GM23338 (cell line): ENCODE data around the gene TAOK3. TPM values are rescaled to one million over a fixed set of nuclear protein-coding genes. Genes with fewer than 3 reads are reported as not detected.

ENCODE experiments used
- ATAC-seq: fragments of 200-7000 bp; cut with Tn5 transposase; 3 replicates; pipeline ENCODE4 v1.9.1; 2020
- DNase-seq: peaks from one replicate; pipeline ENCODE4 v3.0.0-alpha.2; 2015; ENCODE audit warnings: low spot score
- H2AFZ ChIP-seq: fragments of 200-600 bp; sonication (generic); 2 replicates; pipeline ENCODE4 v1.8.0; 2016; ENCODE audit warnings: antibody characterized with exemption, mild to moderate bottlenecking, moderate library complexity
- H3F3A ChIP-seq: fragments of 200-600 bp; sonication (generic); replicated peaks from 2 replicates; pipeline ENCODE4 v1.8.0; 2017; ENCODE audit warnings: antibody characterized with exemption, mixed run types, low read depth
- H3K27ac ChIP-seq: fragments of 200-600 bp; sonication (generic); 2 replicates; pipeline ENCODE4 v1.6.1; 2016; ENCODE audit warnings: low read depth
- H3K27me3 ChIP-seq: fragments of 200-600 bp; sonication (generic); 2 replicates; pipeline ENCODE4 v1.8.0; 2016; ENCODE audit warnings: mild to moderate bottlenecking, mixed run types, moderate library complexity; ENCODE audit not compliant: insufficient read depth
- H3K36me3 ChIP-seq: fragments of 200-600 bp; sonication (generic); 2 replicates; pipeline ENCODE4 v1.8.0; 2016; ENCODE audit warnings: mild to moderate bottlenecking; ENCODE audit not compliant: insufficient read depth
- H3K4me1 ChIP-seq: fragments of 200-600 bp; sonication (generic); 2 replicates; pipeline ENCODE4 v1.8.0; 2016; ENCODE audit warnings: mild to moderate bottlenecking, moderate library complexity; ENCODE audit not compliant: insufficient read depth
- H3K4me2 ChIP-seq: fragments of 200-600 bp; sonication (generic); 2 replicates; pipeline ENCODE4 v1.7.1; 2017; ENCODE audit warnings: mixed run types
- H3K4me3 ChIP-seq: fragments of 200-600 bp; sonication (generic); 2 replicates; pipeline ENCODE4 v1.6.1; 2016; ENCODE audit warnings: mixed run types
- H3K79me2 ChIP-seq: fragments of 200-600 bp; sonication (generic); replicated peaks from 2 replicates; pipeline ENCODE4 v1.8.0; 2017; ENCODE audit warnings: mild to moderate bottlenecking; ENCODE audit not compliant: insufficient read depth
- H3K9me2 ChIP-seq: fragments of 200-600 bp; sonication (generic); 2 replicates; pipeline ENCODE4 v1.8.0; 2017; ENCODE audit not compliant: insufficient read depth
- H4K20me1 ChIP-seq: fragments of 200-600 bp; sonication (generic); replicated peaks from 2 replicates; pipeline ENCODE4 v1.8.0; 2017; ENCODE audit warnings: mild to moderate bottlenecking; ENCODE audit not compliant: insufficient read depth
- H3K27ac Mint-ChIP-seq: 2 replicates; pipeline ENCODE4 v1.8.0; 2020; ENCODE audit warnings: inconsistent platforms, mild to moderate bottlenecking, moderate library complexity, mixed read lengths
- H3K27me3 Mint-ChIP-seq: 3 replicates; pipeline ENCODE4 v1.8.0; 2022; ENCODE audit warnings: low read depth, mild to moderate bottlenecking, moderate library complexity, mixed read lengths, inconsistent platforms; ENCODE audit not compliant: insufficient read depth, poor library complexity
- H3K36me3 Mint-ChIP-seq: 3 replicates; pipeline ENCODE4 v1.8.0; 2021; ENCODE audit warnings: low read depth, mild to moderate bottlenecking, inconsistent platforms, moderate library complexity, mixed read lengths
- H3K4me1 Mint-ChIP-seq: 3 replicates; pipeline ENCODE4 v1.8.0; 2020; ENCODE audit warnings: mild to moderate bottlenecking, inconsistent platforms, mixed read lengths
- H3K4me3 Mint-ChIP-seq: 3 replicates; pipeline ENCODE4 v1.8.0; 2021; ENCODE audit warnings: moderate library complexity, mild to moderate bottlenecking, inconsistent platforms, mixed read lengths
- H3K9me3 Mint-ChIP-seq: 3 replicates; pipeline ENCODE4 v1.8.0; 2020; ENCODE audit warnings: moderate library complexity, mild to moderate bottlenecking, inconsistent platforms, mixed read lengths
- CREB1 ChIP-seq: fragments of 250-450 bp; sonication (Bioruptor Pico); IDR thresholded peaks from 2 replicates; pipeline ENCODE4 v1.5.0; 2020; ENCODE audit warnings: low read depth, mild to moderate bottlenecking, moderate library complexity
- EZH2 ChIP-seq: fragments of 200-600 bp; sonication (generic); IDR thresholded peaks from one replicate; pipeline ENCODE4 v1.8.0; 2017; ENCODE audit warnings: antibody characterized with exemption, mild to moderate bottlenecking, low read depth; ENCODE audit not compliant: unreplicated experiment
- EZH2phosphoT487 ChIP-seq: fragments of 200-600 bp; sonication (generic); IDR thresholded peaks from one replicate; pipeline ENCODE4 v1.8.1; 2018; ENCODE audit warnings: antibody characterized with exemption; ENCODE audit not compliant: unreplicated experiment
- JUNB ChIP-seq: IDR thresholded peaks from one replicate; pipeline ENCODE4 v1.6.1; 2016; ENCODE audit warnings: antibody characterized with exemption; ENCODE audit not compliant: unreplicated experiment
- NANOG ChIP-seq: IDR thresholded peaks from 2 replicates; pipeline ENCODE4 v1.6.1; 2016; ENCODE audit warnings: antibody characterized with exemption, borderline replicate concordance
- POLR2AphosphoS5 ChIP-seq: IDR thresholded peaks from 2 replicates; pipeline ENCODE4 v1.6.1; 2016; ENCODE audit warnings: antibody characterized with exemption, low read depth
- STAT1 ChIP-seq: IDR thresholded peaks from one replicate; pipeline ENCODE4 v1.6.1; 2016; ENCODE audit warnings: antibody characterized with exemption; ENCODE audit not compliant: unreplicated experiment
- ZNF114 ChIP-seq: fragments of 250-450 bp; sonication (Bioruptor Pico); IDR thresholded peaks from 2 replicates; pipeline ENCODE4 v1.5.0; 2020; ENCODE audit warnings: mild to moderate bottlenecking, moderate library complexity
- ZNF331 ChIP-seq: fragments of 250-450 bp; sonication (Bioruptor Pico); IDR thresholded peaks from 2 replicates; pipeline ENCODE4 v1.5.0; 2020; ENCODE audit warnings: low read depth, mild to moderate bottlenecking, moderate library complexity
- polyA plus RNA-seq: library from polyadenylated mRNA; unstranded; fragments of >200 nt; fragmentation: Nextera tagmentation; extraction: Ambion mirVana; gene quantifications from 2 replicates; pipeline ENCODE4 v1.2.1, GENCODE V29; 2016
- total RNA-seq: library from RNA; depleted of rRNA; stranded (reverse); fragments of >200 nt; shearing (Covaris generic); gene quantifications from 2 replicates; pipeline ENCODE4 v1.2.3, GENCODE V29; 2014
- TF ChIP-seq, protein P1 (sequence below): IDR thresholded peaks from 2 replicates; pipeline ENCODE4 v1.6.1; 2016; ENCODE audit warnings: antibody characterized with exemption
- TF ChIP-seq, protein P2 (sequence below), 2 experiments: fragments of 200-600 bp in 1 of 2; sonication (generic) in 1 of 2; conservative IDR thresholded peaks; 2 replicates each; pipeline versions ENCODE4 v1.5.1 to v1.6.1; 2016 to 2017; ENCODE audit warnings: antibody characterized with exemption in 2 of 2, low read depth in 2 of 2, mild to moderate bottlenecking in 2 of 2, moderate library complexity in 1 of 2

The TAOK3 gene
- total and polyA plus RNA-seq, 2 experiments from 2014 or later: 7.6 to 20.4 TPM

DNA sequence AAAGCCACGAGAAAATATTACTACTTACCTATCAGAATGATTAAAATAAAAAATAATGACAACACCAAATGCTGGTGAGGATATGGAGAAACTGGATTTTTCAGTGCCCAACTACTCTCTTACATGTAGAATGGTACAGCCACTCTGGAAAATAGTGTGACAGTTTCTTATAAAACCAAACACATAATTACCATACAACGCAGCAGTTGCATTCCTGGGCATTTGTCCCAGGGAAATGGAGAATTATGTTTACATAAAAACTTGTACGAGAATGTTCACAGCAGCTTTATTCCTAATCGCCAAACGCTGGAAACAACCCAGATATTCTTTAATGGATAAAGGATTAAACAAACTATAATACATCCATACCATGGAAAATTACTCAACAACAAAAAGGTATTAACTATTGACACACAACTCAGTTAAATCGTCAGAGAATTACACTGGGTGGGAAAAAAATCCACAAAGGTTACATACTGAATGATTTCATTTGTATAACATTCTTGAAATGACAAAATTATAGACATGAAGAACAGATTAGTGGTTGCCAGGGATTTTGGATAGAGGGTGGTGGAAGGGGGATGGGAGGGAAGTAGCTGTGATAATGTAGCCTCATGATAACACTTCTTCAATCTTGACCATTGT, 35.4 kb downstream of the TAOK3 start (continued):
- TF ChIP-seq NANOG: no peak

DNA sequence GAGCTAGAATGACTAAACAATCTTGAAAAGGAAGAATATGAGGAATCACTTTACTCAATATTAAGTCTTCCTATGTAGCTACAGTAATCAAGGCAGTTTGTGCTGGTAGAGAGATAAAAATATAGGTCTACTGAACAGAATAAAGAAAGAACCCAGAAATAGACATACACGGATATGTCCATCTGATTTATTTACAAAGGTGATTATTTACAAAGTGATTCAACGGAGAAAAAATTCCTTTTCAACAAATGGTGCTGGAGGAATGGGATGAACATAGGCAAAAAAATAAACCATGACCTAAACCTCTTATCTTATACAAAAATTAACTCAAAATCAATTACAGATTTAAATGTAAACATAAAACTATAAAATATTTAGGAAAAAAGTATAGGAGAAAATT, 36.6 kb downstream of the TAOK3 start:
- no peak overlapping the region for H3K27ac Mint-ChIP-seq
- H3K9me3 Mint-ChIP-seq: no peaks in the 10 kb centered on the region
- H3K4me3 ChIP-seq: no peak overlapping the region
- no peaks in the 10 kb centered on the region for H3K36me3 Mint-ChIP-seq
- H4K20me1 ChIP-seq: no peaks in the 10 kb centered on the region
- H3K27me3 ChIP-seq: no peaks in the 10 kb centered on the region
- no peak overlapping the region for H3K4me3 Mint-ChIP-seq
- TF ChIP-seq, protein P1, sequence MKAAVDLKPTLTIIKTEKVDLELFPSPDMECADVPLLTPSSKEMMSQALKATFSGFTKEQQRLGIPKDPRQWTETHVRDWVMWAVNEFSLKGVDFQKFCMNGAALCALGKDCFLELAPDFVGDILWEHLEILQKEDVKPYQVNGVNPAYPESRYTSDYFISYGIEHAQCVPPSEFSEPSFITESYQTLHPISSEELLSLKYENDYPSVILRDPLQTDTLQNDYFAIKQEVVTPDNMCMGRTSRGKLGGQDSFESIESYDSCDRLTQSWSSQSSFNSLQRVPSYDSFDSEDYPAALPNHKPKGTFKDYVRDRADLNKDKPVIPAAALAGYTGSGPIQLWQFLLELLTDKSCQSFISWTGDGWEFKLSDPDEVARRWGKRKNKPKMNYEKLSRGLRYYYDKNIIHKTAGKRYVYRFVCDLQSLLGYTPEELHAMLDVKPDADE: no peak
- H3K4me1 Mint-ChIP-seq: peaks cover 4% of the 10 kb centered on the region; the same call in 2 of the 3 replicates
- H3K9me2 ChIP-seq: no peaks in the 10 kb centered on the region
- no peak overlapping the region for H3K4me2 ChIP-seq
- H3K27ac ChIP-seq: no peak overlapping the region
- DNase-seq (no peak), ATAC-seq (no peak)
- H3K79me2 ChIP-seq: no peaks in the 10 kb centered on the region; the same call in 1 of the 2 replicates
- H3K4me1 ChIP-seq: no peaks in the 10 kb centered on the region
- no peak overlapping the region for H2AFZ ChIP-seq
- no peaks in the 10 kb centered on the region for H3F3A ChIP-seq
- H3K27me3 Mint-ChIP-seq: peaks cover 2% of the 10 kb centered on the region
- H3K36me3 ChIP-seq: no peaks in the 10 kb centered on the region

DNA sequence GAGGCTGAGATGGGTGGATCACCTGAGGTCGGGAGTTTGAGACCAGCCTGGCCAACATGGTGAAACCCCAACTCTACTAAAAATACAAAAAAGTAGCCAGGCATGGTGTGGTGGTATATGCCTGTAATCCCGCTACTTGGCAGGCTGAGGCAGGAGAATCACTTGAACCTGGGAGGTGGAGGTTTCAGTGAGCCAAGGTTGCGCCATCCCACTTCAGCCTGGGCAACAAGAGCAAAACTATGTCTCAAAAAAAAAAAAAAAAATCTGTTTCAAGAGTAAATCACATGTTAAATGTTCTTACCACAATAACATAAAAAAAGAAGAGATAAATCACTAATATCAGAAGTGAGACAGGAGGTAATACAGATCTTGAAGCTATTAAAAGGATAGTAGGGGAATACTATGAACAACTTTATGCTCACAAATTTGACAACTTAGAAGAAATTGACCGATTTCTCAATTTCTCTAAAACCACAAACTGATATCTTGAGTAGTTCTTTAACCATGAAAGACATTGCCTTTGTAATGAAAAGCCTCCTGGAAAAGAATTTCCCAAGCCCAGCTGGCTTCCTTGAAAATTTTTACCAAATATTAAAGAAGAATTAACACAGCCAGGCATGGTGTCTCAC, 37.7 kb downstream of the TAOK3 start:
- peaks cover 4% of the 10 kb centered on the region; the same call in 2 of the 3 replicates for H3K4me1 Mint-ChIP-seq
- no peaks in the 10 kb centered on the region for H3K4me1 ChIP-seq
- H3K4me2 ChIP-seq: no peak overlapping the region

DNA sequence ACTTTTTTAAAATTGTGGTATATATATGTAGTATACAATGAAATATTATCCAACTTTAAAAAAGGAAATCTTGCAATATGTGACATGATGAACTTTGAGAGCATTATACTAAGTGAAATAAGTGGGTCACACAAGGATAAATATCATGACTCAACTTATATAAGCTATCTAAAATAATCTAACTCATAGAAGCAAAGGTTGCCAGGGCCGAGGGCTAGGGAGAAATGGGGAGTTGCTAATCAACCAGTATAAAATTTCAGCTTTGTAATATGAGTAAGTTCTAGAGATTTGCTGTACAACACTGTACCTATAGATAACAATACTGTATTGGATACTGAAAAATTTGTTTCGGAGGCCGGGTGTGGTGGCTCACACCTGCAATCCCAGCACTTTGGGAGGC, 38.5 kb downstream of the TAOK3 start:
- Histone ChIP-seq H3K79me2 (no peaks in the 10 kb centered on the region), H3F3A (no peaks in the 10 kb centered on the region), H3K4me3 (no peak overlapping the region), H3K27ac (no peak overlapping the region), H3K4me1 (no peaks in the 10 kb centered on the region), H3K4me2 (no peak overlapping the region), H2AFZ (no peak overlapping the region), H4K20me1 (no peaks in the 10 kb centered on the region), H3K9me2 (no peaks in the 10 kb centered on the region), H3K27me3 (no peaks in the 10 kb centered on the region), H3K36me3 (no peaks in the 10 kb centered on the region)
- ATAC-seq: no peak
- H3K27me3 Mint-ChIP-seq: peaks cover 2% of the 10 kb centered on the region
- H3K4me3 Mint-ChIP-seq: no peak overlapping the region
- H3K9me3 Mint-ChIP-seq: no peaks in the 10 kb centered on the region
- H3K27ac Mint-ChIP-seq: no peak overlapping the region
- no peak for DNase-seq
- peaks cover 4% of the 10 kb centered on the region; the same call in 2 of the 3 replicates for H3K4me1 Mint-ChIP-seq
- no peaks in the 10 kb centered on the region; the same call in 2 of the 3 replicates for H3K36me3 Mint-ChIP-seq
- TF ChIP-seq EZH2phosphoT487: no peak
- TF ChIP-seq ZNF331 (CRISPR knock-in tag): no peak
- TF ChIP-seq, protein P2, sequence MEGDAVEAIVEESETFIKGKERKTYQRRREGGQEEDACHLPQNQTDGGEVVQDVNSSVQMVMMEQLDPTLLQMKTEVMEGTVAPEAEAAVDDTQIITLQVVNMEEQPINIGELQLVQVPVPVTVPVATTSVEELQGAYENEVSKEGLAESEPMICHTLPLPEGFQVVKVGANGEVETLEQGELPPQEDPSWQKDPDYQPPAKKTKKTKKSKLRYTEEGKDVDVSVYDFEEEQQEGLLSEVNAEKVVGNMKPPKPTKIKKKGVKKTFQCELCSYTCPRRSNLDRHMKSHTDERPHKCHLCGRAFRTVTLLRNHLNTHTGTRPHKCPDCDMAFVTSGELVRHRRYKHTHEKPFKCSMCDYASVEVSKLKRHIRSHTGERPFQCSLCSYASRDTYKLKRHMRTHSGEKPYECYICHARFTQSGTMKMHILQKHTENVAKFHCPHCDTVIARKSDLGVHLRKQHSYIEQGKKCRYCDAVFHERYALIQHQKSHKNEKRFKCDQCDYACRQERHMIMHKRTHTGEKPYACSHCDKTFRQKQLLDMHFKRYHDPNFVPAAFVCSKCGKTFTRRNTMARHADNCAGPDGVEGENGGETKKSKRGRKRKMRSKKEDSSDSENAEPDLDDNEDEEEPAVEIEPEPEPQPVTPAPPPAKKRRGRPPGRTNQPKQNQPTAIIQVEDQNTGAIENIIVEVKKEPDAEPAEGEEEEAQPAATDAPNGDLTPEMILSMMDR (conservative IDR thresholded peaks at IDR 0.05; ENCODE audit: low read depth in 2 of 2): no peak
- no peak for TF ChIP-seq NANOG
- no peak for TF ChIP-seq JUNB
- no peak for TF ChIP-seq STAT1
- TF ChIP-seq POLR2AphosphoS5: no peak
- no peak for TF ChIP-seq ZNF114

More for the DNA sequence above, 37.7 kb downstream of the TAOK3 start:
- Mint-ChIP-seq H3K36me3 (no peaks in the 10 kb centered on the region; the same call in 2 of the 3 replicates), H3K27me3 (peaks cover 2% of the 10 kb centered on the region), H3K27ac (no peak overlapping the region), H3K4me3 (no peak overlapping the region), H3K9me3 (no peaks in the 10 kb centered on the region)
- no peak for DNase-seq
- no peaks in the 10 kb centered on the region for H3K9me2 ChIP-seq
- H4K20me1 ChIP-seq: no peaks in the 10 kb centered on the region
- no peak overlapping the region for H2AFZ ChIP-seq
- H3F3A ChIP-seq: no peaks in the 10 kb centered on the region
- H3K27me3 ChIP-seq: no peaks in the 10 kb centered on the region
- H3K79me2 ChIP-seq: no peaks in the 10 kb centered on the region; the same call in 1 of the 2 replicates
- no peak for ATAC-seq
- no peak overlapping the region for H3K4me3 ChIP-seq
- H3K36me3 ChIP-seq: no peaks in the 10 kb centered on the region
- TF ChIP-seq EZH2 (no peak), CREB1 (CRISPR knock-in tag) (no peak)
- H3K27ac ChIP-seq: no peak overlapping the region
